Mesothelial cell of epicardium (in vitro differentiated cells): ENCODE results near the gene IL31RA. TPM values are rescaled to one million over a fixed set of nuclear protein-coding genes. Genes with fewer than 3 reads are reported as not detected.

ENCODE experiments used
- DNase-seq, 2 experiments: peaks; one replicate each; pipeline ENCODE4 v3.0.0; 2021; ENCODE audit warnings: low spot score in 2 of 2; ENCODE audit not compliant: unreplicated experiment in 2 of 2
- H3K27ac Mint-ChIP-seq: 2 replicates; pipeline ENCODE4 v1.8.0; 2021; ENCODE audit warnings: mixed read lengths
- H3K27me3 Mint-ChIP-seq: 2 replicates; pipeline ENCODE4 v1.8.0; 2021; ENCODE audit warnings: low read depth, mixed read lengths
- H3K36me3 Mint-ChIP-seq: 2 replicates; pipeline ENCODE4 v1.8.0; 2021; ENCODE audit warnings: mixed read lengths
- H3K4me1 Mint-ChIP-seq: 2 replicates; pipeline ENCODE4 v1.8.0; 2021; ENCODE audit warnings: mixed read lengths
- H3K4me3 Mint-ChIP-seq: 2 replicates; pipeline ENCODE4 v1.8.0; 2021; ENCODE audit warnings: mild to moderate bottlenecking, moderate library complexity, mixed read lengths
- H3K9me3 Mint-ChIP-seq: 2 replicates; pipeline ENCODE4 v1.8.0; 2021; ENCODE audit warnings: mixed read lengths
- CTCF ChIP-seq: fragments of 200-600 bp; sonication (generic); IDR thresholded peaks from one replicate; pipeline ENCODE4 v1.5.0; 2021; ENCODE audit warnings: antibody characterized with exemption; ENCODE audit not compliant: unreplicated experiment
- total RNA-seq: library from RNA; stranded (reverse); gene quantifications from 3 replicates; pipeline ENCODE4 v1.2.1, GENCODE V29; 2021

IL31RA gene
- total RNA-seq, 1 donor from 2014 or later: not detected

GRCh38 chr5:55885359-55885758 is 34.2 kb downstream of the IL31RA start:
- H3K4me1 Mint-ChIP-seq: peaks cover 5% of the 10 kb centered on the region
- peaks cover 2% of the 10 kb centered on the region for H3K9me3 Mint-ChIP-seq
- no peaks in the 10 kb centered on the region for H3K27me3 Mint-ChIP-seq
- no peak overlapping the region for H3K4me3 Mint-ChIP-seq
- DNase-seq: no peak
- no peak for TF ChIP-seq CTCF
- H3K36me3 Mint-ChIP-seq: no peaks in the 10 kb centered on the region
- no peak overlapping the region for H3K27ac Mint-ChIP-seq

- H3K4me1 Mint-ChIP-seq: peaks cover 10% of the 10 kb centered on the region
- no peaks in the 10 kb centered on the region for H3K9me3 Mint-ChIP-seq
- TF ChIP-seq CTCF: no peak
- no peaks in the 10 kb centered on the region for H3K27me3 Mint-ChIP-seq
- no peak overlapping the region for H3K27ac Mint-ChIP-seq
- no peaks in the 10 kb centered on the region for H3K36me3 Mint-ChIP-seq
- no peak for DNase-seq
- no peak overlapping the region for H3K4me3 Mint-ChIP-seq
These were observed 37.0 kb downstream of the IL31RA start for GRCh38 chr5:55888205-55888604.

DNA sequence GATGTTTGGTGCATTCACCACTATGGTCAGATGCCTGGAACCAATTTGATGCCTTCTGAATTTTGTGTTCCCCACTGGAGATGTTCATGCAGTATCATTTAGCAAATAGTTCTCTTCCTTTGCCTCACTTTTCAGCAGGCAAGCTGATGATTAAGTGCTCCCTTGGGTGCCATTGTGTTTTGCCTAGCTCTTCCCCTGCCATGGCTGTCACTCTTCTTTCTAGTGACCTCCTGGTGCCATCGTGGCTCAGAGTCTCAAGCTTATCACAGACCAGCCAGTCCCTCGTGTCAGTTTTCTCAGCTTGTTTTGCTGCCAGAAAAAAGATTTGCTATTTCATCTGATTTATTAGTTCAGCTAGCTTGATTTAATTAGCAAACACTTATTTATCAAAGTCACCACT is 41.3 kb downstream of the IL31RA start:
- Mint-ChIP-seq H3K27me3 (no peaks in the 10 kb centered on the region), H3K4me3 (no peak overlapping the region), H3K27ac (no peak overlapping the region), H3K36me3 (no peaks in the 10 kb centered on the region), H3K9me3 (no peaks in the 10 kb centered on the region), H3K4me1 (peaks cover 6% of the 10 kb centered on the region)
- no peak for TF ChIP-seq CTCF
- no peak for DNase-seq

GRCh38 chr5:55894135-55894534 is 43.0 kb downstream of the IL31RA start:
- Mint-ChIP-seq H3K9me3 (no peaks in the 10 kb centered on the region), H3K4me1 (peaks cover 12% of the 10 kb centered on the region)

DNA sequence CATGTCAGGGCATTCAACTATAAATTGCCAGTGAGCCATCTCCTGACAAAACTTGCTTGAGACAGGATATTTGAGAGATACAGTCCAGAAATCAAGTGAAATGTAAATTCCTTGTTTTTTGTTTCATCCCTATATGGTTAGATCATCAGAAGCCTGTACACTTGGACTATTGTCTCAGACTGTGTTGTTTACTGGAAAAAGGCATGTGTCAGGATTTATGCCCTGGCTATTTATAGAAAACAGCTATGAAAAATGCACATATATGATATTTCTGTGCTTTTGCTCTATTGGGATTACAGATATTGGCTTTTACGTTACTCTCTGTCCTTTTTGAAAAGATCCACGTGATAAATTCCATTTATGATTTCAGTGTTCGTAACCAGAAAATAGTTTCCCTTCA is 44.2 kb downstream of the IL31RA start:
- no peak for TF ChIP-seq CTCF
- Mint-ChIP-seq H3K4me3 (no peak overlapping the region), H3K36me3 (no peaks in the 10 kb centered on the region), H3K9me3 (no peaks in the 10 kb centered on the region), H3K27ac (no peak overlapping the region), H3K4me1 (peaks cover 12% of the 10 kb centered on the region), H3K27me3 (no peaks in the 10 kb centered on the region)
- no peak for DNase-seq

More at GRCh38 chr5:55894135-55894534, 43.0 kb downstream of the IL31RA start:
- no peak for TF ChIP-seq CTCF
- DNase-seq: no peak
- Mint-ChIP-seq H3K27me3 (no peaks in the 10 kb centered on the region), H3K4me3 (no peak overlapping the region), H3K36me3 (no peaks in the 10 kb centered on the region), H3K27ac (no peak overlapping the region)

DNA sequence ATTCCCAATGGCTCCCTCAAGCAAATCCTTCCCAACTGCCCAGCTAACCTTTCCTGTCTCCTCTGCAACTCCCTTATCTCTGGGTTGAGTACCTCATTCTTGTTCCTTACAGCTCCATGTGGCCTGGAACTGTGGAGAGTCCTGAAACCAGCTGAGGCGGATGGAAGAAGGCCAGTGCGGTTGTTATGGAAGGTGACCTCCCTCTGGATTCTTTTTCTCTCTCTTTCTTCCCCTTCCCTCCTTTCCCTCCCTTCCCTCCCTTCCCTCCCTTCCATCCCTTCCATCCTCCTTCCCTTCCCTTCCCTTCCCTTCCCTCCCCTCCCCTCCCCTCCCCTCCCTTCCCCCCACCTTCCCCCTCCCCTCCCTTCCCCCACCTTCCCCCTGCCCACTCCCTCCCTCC is 45.1 kb downstream of the IL31RA start:
- Mint-ChIP-seq H3K9me3 (no peaks in the 10 kb centered on the region), H3K4me3 (no peak overlapping the region), H3K4me1 (peaks cover 12% of the 10 kb centered on the region), H3K27me3 (no peaks in the 10 kb centered on the region), H3K27ac (no peak overlapping the region), H3K36me3 (no peaks in the 10 kb centered on the region)
- TF ChIP-seq CTCF: no peak
- DNase-seq: no peak
